HG03354 (cell line): ENCODE measurements around the gene RBFA.
"Not testable (repeated sequence)": the region's sequence is repeated elsewhere in the genome, so short reads cannot be mapped to it uniquely, and the experiment has no call there.

Experiments used
- ATAC-seq: cut with Tn5 transposase; IDR thresholded peaks from one replicate; pipeline ENCODE4 v1.9.1; 2021; ENCODE audit warnings: mild to moderate bottlenecking; ENCODE audit not compliant: unreplicated experiment, poor library complexity, severe bottlenecking

Gene RBFA

DNA sequence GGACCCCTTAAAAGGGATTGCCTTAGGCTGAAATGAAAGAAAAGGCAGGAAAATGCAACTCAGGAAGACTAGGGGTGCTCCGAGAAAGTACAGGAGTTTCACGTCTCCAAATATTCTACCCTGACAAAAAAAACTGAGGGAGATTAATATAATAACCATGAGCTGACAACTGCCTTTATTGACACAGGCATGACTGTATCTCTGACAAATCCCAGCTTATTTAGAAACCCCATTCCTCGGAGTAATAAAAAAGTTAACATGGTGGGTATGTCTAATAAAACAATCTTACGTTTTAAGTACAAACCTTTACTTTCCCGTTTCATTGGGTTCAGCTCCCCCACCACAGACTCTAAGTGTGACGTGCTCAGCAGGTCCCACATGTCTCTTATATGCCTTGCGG is 7.9 kb upstream of the RBFA start:
- ATAC-seq: no peak

DNA sequence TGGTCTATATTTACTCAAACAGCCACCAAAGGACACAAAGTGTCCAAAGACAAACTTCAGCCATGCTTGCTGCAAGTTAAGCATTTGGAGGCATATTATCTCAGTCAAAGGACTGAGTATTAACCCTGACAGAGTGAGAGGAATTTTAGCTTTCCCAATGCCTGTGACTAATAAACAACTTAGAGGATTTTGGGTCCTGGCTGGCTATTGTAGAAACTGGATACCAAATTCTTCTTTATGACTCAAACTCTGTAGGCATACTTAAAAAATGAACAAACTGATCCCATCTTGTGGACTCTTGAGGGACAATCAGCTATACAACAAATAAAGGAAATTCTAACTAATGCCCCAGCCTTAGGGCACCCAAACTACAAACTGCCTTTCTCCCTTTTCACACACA is 6.5 kb upstream of the RBFA start:
- ATAC-seq: not testable (repeated sequence)

DNA sequence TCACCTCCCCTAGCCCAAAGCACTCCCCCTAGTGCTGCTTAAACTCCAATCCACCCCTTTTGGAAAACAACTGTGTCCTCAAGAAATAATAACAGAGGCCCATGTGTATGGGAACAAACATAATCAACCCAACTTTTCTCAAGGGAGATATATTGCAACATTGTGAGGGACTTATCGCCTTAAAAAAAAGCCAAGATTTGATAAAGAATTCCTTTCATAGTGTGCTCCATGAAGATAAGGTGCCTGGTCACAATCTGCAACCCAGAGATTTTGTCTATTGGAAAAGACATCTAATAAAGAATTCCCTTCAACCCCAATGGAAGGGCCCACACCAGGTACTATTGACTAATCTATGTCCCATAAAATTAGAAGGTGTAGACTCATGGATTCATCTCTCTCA is 4.5 kb upstream of the RBFA start:
- ATAC-seq: no peak

DNA sequence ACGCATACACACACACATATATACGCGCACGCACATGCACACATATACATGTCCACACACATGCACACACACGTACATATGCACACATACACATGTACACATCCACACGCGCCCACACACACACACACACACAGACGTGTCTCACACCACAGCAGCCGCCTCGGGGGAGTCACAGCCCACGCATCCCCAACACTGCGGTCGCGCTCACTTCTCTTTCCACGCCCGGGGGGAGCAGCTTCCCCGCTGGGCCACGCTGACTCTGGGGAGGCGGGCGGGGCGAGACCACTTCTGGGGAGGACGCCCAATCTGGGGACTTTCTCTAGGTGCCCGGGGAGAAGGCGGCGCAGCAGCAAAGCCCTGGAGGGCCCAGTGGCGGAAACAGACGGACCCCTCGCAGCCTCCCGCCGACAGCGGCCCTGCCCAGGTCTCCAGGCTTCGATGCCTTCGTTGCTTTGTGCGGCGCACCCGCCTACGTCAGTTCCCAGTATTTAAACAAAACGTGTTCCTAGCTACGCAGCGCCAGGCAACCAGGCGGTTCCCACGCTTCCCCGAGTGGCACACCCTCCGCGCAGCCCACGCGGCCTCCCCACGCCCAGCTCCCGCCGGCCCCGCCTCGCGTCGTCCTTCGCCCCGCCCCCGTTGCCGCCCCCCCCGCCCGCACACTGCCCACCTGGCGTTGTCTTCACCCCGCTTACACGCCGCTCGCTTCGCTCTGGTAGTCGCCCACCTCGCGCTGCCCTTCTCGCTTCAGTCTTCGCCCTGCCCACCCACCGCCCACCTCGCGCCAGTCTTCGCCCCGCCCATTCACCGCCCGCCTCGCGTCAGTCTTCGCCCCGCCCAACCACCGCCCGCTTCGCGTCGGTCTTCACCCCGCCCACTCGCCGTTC is 810 bp upstream of the RBFA start:
- ATAC-seq: peak; percentile 60

DNA sequence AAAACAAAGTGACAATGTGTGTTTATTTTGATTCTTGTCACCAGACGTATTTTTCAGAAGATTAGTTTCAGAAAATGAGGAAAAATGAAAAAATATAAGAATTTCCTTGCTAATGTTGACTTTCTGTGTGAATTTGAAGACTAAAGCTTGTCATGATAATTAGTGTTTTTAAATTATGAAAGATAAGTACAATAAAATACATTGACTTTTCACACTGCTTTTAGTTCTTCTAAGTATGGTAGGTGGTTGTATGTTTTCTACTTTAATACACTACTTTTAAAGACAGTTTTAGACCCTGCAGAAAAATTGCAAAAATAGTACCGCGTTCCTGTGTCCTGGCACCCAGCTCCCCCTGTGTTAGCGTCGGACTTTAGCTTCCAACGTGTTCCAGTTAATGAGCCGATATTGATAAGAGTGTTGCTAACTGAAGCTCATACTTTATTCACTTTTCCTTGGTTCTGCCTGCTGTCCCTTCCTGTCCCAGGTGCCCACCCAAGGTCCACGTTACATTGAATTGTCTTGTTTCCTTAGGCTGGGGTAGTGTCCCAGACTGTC is 695 bp downstream of the RBFA start:
- no peak for ATAC-seq

DNA sequence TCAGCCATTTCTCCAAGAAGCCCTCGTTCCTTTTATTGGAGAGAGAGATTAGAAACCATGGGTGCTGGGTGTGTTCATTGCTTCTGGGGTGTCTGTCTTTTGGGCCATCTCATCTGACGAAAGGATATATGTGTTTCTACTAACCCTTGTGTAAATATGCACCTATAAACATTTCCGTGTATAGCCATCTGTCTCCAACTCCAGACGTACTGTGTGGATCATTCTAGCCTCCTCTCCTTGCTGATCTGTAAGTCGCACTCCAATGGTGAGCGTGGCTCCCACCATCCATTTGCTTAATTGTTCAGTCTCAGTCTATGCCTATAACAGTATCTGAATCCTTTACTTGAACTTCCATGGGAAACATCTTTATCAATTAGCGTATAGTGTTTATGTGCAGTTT is 1.8 kb downstream of the RBFA start:
- no peak for ATAC-seq

DNA sequence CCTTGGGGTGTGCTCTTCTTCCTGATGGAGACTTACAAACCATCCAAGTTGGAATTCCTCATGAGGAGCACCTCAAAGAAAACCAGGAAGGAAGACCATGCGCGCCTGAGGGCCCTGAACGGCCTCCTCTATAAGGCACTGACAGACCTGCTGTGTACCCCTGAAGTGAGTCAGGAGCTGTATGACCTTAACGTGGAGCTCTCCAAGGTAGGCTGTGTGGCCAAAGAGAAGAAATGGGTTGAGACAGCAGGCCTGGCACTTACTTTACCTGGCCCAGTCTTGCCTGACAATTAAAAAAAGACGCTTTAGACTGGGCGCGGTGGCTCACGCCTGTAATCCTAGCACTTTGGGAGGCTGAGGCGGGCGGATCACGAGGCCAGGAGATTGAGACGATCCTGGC is 3.1 kb downstream of the RBFA start:
- no peak for ATAC-seq

DNA sequence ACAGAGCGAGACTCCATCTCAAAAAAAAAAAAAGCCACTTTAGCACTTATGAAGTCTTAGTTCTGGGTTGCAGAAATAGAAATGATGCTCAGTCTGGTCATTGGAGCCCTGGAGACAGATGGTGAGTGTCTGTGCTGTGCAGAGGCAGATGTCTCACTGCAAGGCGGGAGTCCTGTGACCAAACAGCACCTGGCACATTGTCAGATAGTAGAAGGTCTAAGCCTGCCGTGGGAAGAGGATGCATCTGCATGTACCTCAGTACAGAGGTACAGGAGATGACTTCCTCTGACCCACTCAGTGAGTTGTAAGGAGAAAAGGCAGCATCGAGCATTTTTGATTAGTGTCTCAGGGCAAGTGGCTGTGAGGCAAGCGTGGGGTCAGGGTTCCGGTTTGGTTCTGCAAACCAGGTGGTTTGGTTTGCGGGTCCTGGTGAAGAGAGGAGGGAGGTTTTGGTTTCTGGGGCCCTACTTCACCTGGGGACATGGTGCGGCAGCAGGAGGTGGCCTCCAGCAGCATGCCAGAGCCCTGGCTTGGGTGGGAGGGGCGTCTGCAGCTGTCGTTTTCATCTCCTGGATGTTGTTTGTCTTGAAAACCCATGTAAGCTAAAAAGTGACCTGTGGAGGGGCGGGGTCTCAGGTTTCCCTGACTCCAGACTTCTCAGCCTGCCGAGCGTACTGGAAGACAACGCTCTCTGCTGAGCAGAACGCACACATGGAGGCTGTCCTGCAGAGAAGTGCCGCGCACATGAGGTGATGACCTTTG is 3.8 kb downstream of the RBFA start:
- no peak for ATAC-seq

DNA sequence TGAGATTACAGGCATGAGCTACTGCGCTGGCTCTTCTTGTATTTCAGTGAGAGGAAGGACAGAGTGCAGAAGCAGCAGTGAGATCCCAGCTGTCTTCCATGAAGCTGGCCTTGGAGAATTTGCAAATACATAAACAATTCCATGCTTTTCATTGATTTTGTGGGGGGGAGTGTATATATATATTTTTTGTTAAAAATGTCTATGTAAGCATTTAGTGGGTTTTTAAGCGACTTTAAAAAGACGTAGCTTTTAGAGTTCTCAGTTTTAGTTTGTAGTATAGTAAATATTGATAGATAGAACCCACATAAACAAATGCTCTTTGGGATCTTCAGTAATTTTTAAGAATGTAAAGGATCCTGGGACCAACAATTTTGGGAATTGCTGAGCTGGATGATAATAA is 6.3 kb downstream of the RBFA start:
- no peak for ATAC-seq

DNA sequence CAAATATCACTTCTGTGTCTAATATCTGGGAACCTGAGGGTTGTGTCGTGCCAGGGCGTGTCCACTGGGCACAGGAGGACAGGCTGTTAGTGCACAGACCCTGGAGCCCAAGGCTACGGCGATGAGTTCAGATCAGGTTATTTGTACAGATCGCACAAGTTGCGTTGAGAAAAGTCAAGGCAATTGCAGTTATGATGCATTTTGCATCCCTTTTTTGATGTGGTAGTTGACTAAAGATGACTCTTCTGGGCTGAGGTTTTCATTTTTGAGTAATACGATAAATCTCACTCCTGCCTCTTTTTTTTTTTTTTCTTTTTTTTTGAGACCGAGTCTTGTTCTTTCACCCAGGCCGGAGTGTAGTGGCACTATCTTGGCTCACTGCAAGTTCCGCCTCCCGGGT is 7.2 kb downstream of the RBFA start:
- no peak for ATAC-seq

DNA sequence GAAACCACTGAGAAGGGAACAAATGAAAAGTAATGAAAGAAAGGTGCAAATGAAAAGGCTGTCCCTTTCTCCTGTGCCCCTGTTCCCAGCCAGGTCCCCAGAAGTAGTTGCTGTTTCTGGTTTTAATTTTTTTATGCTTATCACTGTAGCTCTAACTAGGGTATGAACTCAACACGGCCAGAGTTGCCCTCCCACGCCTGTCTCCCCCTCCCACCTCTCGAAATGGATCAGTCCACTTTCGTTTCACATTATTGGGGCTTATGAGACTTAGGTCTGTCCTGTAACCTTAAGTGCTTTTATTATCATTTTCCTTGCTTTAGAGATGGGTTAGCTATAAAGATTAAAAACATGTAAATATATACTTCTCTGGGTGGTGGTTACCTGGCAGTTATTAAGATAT is 8.6 kb downstream of the RBFA start:
- no peak for ATAC-seq

DNA sequence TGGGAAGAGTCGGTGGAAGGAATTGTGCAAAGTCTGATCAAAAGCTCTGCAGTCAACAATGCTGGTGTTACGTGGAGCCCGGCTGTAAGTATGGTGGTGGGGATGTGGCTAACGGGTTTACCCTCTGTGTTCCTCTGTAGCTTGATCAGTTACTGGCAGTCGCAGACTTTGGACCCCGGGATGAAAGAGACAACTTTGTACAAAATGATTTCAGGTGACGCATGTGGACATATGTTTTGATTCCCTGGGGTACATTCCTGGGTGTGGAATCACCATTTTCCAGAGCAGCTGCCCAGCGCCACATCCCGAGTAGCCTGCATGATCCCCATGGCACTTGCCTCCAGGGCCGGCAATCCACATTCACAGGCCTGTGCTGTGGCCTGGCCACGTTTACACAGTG is 9.8 kb downstream of the RBFA start:
- no peak for ATAC-seq

DNA sequence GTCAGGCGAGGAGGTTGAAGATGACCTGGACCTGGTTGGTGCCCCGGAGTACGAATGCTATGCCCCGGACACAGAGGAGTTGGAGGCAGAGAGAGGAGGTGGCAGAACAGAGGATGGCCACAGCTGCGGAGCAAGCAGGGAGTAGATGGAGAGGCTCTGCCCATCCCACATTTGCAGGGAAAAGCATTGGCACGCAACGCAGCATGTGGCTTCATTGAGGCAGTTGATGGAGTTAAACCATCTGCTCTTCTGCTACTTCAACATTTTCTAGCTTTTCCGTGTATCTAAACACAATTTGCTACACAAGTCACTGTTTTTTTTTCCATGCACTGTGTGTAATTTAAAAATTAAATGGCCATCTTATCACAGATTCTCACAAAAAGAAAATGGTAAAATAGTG is 11.8 kb downstream of the RBFA start:
- no peak for ATAC-seq

DNA sequence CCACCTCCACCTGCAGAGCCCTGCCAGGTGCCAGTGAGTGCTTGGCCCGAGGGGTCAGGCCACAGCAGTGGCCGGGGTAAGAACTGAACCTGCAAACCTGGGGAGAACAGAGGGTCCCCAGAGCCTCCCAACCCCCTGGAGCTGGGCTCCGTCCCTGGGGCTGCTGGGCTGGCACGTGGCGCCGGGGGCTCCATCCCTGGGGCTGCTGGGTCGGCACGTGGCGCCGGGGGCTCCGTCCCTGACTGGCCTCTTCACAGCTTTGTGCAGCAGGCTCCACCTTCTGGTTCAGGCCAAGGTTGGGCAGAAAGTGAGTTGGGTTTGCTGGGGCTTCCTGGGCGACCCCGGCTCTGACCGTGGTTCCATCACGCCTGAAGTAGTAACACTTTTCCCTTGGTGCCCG is 12.2 kb downstream of the RBFA start:
- no peak for ATAC-seq

DNA sequence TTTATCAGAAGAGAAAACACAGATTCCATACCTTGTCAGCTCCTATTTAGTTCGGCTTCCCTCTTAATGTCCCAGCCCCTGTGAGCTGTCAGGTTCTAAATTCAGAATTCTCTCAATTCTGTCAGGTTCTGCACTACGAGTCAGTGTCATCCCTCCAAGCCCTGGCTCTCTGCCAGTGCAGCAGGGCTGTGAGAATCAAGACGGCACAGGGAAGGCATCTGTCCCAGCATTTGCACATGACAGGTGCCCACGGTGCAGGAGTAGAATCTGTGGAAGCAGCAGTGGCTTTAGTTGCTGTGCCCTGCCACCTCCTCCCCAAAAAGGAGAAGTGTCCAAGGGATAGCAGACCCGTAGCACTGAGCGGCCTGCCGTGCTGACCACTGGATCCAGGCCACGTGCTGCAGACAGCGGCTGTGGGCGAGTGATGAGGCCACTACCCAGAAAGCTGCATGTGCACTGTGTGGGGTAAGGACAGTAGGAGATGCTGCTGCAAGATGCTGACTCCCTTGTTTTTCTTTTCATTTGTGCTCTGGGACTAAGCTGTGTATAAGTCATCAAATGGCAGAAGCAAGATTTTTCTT is 12.8 kb downstream of the RBFA start:
- ATAC-seq: no peak

DNA sequence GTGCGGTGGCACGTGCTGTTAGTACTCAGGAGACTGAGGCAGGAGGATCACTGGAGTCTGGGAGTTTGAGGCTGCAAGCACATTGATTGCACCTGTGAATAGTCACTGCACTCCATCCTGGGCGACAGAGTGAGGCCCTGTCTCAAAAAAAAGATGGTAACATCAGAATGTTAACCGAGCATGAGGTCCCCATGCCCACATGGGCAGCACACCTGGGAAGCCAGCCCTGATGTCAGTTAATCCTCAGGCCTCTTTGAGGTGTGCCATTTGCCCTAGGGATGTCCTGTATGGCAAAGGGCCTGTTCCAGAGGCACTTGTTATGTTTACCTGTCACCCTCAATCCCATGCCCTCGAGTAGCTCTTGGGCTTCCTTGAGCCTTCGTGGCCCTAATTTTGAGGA is 16.6 kb downstream of the RBFA start:
- no peak for ATAC-seq

DNA sequence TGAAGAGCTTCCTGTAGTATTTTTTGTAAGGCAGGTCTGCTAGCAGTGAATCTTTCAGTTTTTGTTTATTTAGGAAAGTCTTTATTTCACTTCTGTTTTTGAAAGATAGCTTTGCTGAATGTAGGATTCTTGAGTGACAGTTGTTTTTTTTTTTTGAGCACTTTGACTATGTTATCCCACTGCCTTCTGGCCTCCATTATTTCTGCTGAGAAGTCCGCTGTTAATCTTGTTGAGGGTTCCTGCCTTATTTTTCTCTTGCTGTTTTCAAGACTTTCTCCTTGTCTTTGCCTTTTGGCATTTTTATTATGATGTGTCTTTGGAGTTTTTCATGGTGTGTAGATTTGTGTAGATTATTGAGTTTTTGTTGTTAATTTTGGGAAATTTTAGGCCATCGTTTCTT is 21.9 kb downstream of the RBFA start:
- ATAC-seq: no peak

DNA sequence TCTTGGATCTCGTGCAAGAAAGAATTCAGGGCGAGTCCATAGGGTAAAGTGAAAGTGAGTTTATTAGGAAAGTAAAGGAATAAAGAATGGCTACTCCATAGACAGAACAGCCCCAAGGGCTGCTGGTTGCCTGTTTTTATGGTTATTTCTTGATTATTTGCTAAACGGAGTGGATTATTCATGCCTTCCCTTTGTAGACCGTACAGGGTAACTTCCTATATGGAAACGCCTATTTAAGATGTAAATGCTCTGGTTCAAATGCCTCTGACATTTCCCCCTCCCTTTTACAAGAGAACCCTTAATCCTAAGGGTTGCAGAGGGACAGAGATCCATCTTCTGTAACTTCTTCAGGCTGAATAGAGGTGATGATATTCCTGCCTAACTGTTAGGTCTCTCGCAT is 25.7 kb downstream of the RBFA start:
- ATAC-seq: no peak

DNA sequence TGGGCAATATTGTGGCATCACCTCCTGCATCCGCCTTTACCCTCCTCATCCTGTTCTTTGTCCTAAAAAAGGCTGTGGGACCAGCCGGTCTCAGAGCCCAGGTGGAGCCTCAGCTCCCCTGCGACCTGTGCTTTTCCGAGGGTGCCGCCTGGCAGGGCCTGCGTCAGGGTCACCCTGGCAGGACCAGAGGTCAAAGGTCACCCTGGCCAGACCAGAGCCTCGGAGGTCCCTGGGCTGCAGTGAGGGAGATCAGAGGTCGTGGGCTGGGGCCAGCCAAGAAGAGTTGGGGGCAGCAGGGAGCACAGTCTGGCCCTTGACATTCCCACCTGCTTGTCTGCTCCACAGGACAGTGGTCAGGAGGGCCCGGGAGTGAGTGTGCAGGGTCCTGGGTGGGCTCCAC is 31.5 kb downstream of the RBFA start:
- ATAC-seq: no peak

DNA sequence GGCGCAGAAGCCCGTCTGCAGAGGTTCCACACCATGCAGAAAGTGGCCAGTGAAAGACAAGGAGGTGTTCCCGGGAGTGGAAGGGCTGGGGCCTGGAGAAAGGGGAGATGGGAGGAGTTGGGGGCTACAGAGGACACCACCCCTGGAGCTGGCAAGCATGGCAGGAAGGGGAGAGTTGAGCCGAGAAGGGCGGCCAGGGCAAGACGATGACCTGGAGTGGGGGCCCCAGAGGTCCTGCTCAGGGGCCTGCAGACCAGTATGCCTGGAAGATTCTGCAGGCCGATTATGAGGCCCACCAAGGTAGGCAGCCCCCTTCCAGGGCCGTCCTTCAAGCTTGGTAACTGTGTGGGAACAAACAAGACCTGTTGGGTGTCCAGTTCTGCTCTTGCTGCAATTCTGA is 33.1 kb downstream of the RBFA start:
- ATAC-seq: no peak

DNA sequence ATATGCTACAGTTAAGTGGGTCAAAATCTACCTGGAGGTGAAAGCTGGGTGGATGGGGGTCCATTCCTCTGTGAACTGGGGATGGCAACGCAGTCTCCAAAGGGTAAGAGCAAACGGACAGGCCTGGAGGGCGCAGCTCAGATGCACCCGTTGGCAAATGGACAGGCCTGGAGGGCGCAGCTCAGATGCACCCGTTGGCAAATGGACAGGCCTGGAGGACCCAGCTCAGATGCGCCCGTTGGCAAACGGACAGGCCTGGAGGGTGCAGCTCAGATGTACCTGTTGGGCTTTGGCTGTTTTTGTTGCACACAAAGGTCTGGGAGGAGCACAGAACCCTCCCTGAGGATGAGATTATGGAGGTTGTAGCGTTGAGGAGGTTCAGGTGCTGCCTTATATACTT is 33.7 kb downstream of the RBFA start:
- no peak for ATAC-seq
